Iris pigment epithelial cell (primary cell): Measurements from ENCODE around the gene CCP110.

Experiments used
- DNase-seq: peaks from one replicate; pipeline ENCODE4 v3.0.0-alpha.2; 2011; ENCODE audit warnings: low read depth

The CCP110 gene

DNA sequence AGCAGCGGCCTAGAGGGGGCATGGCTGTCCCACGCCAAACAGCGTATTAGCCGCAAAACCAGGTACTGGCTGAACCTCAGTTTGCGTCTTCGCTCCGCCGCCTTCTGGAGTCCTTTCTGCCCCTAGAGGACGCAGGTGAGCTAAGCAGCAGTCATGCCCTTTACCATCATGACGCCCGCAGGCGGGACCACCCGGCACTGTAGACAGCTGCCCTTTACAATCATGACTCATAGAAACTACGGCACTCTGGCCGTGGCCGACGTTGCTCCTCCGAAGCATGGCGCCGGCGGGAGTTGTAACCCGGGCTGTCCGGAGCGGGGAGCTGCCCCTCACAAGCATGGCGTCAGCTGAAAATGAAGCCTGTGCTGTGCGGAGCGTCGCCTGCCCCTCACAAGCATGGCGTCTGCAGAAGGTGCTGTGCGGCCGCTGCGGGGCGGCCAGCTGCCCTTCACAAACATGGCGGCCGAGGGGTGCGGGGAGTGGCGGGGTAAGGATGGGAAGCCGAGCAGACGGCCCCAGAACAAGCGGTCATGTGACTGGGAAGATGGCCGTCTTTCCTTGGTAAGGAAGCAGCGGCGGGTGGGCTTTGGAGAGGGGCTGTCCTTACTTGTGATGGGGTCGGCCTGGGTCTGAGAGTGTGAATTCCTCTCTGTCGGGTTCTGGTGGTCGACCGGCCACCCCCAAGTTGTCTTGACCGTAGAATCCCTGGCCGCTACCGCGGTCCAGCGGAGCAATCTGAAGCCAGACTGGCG, 31.6 kb downstream of the CCP110 start, which contains the start of gene VPS35L:
VPS35L (plus strand) TSS at position 518 of the 752 bp plus-strand sequence; CDS start at position 545, 27 bp downstream.
- DNase-seq, result peak; percentile 99

DNA sequence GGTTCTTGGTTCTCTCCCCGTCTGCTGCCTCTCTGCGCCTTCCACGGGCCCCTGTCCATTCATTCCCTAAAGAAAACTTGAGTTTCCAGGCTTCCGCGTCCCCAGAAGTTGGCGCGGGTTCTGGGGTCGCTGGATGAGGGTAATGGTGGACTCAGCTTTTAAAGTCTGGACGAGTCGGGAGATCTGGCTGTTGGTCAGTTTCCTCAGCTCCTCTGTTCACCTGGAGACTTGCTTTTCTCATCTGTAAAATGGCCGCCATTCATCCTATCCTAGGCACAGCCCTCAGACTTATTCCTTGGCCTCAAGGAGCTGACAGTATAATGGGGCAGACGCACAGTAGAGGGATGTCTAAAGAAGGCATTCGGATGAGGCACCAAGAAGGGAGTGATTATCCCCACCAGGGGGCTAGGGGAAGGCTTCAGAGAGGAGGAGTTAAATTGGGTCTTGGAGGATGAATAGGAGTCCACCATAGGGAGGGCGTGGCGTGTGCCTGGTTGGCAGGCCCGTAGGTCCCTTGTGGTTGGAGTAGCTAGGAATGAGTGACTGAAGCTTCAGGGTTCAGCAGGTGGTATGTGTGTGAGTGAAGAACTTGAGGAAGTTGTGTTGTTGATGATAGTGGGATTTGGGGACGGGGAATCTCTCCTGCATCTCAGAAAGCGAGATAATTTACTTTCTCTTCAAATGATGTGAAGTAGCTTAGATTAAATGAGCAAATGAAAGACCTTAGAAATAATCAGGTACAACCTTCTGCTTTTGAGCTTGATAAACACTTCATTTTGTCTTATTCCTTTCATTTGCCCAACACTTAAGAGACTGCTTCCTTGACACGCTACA, 32.4 kb downstream of the CCP110 start:
- DNase-seq, result peak; percentile 31

DNA sequence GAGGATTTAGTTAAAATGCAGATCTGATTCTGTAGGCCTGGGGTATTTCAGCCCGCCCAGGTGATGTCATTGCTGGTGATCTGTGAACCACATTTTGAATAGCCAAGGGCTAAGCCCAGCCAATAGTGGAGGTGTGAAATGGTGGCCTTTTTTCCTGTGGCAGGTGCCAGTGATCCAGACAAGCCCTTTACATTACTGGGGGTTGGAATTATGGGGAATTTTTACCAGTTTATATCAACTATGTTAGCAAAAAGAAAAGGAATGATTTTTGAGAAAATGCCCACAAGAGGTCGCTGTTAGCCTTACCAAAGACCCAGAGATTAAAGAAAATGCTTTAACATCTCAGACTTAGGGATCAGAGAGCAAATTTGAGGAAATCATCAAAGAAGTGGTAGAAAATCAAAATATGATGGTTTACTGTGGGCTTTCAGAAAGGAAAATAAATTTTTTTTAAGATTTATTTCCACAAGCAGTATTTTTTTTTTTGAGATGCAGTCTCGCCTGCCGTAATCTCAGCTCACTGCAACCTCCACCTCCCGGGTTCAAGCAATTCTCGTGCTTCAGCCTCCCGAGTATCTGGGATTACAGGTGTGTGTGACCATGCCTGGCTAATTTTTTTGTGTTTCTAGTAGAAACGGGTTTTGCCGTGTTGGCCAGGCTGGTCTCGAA, 35.6 kb downstream of the CCP110 start:
- peak; percentile 67 for DNase-seq

DNA sequence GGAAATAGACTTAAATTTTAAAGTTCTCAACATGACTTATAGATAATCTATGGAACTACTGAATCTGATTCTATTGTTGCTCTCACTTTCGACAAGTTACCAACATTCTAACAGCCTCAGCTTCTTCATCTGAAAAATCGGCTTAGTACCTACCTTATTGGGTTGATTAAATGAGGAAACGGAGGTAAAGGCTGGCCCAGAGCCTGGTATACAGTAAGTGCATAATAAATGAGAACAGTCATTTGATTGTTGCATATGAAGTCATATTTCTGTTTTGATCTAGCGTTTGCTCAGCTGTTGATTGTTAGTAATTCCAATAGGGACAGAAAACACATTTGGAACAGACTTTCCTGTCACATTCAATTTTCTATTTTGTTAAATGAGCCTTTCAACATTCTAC, 36.3 kb downstream of the CCP110 start:
- DNase-seq, result no peak

DNA sequence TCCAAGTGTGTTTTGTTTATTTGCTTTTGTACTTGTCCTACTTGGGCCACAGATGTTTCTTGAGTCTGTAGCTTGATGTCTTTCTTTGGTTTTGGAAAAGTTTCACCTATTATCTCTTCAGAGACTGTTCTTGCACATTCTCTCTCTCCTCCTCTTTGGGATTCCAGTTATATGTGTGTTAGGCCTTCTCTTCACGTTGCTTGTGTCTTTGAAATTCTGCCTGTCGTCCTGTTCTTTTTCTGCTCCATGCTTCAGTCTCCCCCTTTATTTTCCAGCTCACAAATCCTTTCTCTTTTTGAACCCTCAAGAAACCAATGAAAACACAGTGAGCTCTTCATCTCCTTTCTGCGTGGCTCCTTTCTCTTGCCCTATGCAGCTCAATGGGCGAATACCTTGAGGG, 39.6 kb downstream of the CCP110 start:
- DNase-seq, result no peak

DNA sequence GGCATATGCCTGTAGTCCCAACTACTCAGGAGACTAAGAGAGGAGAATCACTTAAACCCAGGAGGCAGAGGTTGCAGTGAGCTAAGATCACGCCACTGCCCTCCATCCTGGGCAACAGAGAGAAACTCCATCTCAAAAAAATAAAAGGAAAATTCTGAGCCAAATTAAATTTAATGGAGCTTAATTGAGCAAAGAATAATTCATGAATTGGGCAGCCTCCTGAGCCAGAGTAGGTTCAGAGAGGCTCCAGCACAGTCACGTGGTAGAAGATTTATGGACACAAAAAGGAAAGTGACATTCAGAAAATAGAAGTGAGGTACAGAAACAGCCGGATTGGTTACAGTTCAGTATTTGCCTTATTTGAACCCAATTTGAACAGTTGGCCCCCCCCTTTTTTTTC, 42.6 kb downstream of the CCP110 start:
- no peak for DNase-seq

DNA sequence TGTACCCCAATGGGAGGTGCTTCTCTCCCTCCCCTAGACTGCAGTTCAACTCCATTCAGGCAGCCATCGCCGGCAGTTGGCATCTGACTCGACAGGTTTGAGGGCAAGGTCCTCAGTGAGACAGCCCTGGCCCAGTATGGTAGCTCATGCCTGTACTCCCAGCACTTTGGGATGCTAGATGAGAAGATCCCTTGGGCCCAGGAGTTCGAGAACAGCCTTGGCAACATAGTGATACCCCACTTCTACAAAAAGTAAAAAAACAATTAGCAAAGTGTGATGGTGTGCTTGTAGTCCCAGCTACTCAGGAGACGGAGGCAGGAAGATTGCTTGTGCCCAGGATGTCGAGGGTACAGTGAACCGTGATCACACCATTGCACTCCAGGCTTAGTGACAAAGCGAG, 43.8 kb downstream of the CCP110 start:
- no peak for DNase-seq

DNA sequence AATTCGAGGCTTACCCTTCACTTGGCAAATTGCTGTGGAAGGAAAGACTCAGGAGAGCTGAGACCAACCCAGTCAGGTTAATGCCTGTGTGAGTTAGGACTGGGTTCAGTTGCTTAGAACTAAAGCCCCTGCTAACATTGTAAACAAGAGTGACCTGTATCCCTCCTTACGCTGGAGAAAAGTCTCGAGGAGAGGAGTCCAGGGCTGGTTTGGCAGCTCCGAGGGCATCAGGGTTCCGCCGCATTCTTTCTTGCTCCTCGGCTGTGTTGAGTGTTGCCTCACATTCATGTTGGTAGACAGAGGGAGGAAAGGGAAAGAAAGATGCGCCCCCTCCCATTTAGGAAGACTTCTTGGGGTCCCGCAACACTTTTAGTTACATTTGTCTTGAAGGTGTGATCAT, 50.3 kb downstream of the CCP110 start:
- no peak for DNase-seq

DNA sequence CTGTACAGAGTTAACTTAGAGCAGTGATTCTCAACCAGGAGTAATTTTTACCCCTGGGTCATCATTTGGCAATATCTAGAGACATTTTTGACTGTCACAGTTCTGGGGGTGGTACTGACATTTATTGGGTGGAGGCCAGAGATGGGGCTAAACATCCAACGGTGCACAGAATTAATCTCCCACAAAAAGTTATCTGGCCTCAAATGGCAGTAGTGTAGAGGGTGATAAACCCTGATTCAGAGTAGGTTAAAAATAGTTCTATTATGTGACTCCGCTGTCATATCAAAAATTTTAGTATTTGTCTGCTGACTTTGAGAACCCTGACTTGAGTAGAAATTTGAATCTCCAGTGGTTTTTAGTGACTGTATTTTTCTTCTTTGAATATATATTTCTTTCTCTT, 50.9 kb downstream of the CCP110 start:
- no peak for DNase-seq

DNA sequence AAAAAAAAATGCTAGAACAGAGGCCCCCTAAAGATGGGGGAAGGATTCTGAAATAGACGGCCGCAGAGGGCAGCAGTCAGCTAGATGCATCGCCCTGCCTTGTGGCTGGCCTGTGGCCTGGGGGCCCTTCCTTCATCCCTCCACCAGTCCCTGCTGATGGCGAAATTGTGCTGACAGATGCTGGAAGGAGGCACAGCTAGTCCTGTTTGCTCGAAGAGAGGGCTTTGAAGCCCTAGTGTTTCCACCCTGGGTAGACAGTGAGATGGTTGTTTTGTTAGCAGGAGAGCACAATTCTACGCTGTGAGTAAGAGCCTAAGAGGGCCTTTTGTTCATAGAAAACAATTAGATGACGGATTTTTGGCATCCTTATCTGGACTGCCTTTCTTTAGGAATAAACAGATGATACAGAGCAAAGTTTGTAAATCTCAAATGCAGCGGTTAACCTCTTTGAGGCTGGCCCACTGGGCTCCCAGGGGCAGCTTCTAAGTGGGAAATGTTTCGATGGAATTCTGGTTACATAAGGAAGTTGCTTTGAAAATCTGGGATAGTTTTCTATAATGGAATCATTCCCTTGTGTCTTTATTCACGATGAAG, 54.7 kb downstream of the CCP110 start:
- no peak for DNase-seq

DNA sequence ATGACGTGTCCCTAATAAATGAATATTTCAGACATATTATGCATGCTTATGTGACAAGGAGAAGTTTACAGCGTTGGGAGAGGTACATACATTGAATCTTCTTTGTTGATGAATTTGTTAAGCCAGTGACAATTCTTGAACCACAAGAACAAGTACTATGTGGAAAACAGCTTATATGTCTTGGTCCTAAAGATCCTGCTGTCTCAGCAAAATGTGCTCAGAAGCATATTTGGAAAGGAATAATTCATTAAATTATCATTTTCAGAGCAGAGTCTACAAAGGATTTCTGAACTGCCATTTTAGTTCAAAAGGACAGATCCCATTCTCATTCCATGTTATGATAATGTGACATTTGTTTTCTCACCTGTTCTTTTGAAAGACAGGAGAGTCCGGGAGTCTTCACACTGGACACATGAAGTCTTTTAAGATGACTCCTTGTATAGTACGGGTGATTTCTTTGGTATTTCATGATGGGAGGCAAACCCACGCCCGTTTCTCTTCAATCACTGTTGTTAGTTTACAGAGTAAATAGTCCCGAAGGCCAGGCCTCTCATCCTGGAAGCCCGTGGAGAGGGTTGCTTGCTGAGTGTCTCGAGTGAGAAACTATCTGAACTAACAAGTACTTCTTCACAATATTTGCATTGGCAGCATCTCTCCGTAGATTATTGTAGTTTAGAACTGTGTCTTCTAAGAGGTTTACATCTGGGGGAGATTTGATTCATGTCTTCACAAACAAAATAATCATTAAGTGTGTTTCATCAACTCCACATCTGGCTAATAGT, 58.5 kb downstream of the CCP110 start:
- no peak for DNase-seq

DNA sequence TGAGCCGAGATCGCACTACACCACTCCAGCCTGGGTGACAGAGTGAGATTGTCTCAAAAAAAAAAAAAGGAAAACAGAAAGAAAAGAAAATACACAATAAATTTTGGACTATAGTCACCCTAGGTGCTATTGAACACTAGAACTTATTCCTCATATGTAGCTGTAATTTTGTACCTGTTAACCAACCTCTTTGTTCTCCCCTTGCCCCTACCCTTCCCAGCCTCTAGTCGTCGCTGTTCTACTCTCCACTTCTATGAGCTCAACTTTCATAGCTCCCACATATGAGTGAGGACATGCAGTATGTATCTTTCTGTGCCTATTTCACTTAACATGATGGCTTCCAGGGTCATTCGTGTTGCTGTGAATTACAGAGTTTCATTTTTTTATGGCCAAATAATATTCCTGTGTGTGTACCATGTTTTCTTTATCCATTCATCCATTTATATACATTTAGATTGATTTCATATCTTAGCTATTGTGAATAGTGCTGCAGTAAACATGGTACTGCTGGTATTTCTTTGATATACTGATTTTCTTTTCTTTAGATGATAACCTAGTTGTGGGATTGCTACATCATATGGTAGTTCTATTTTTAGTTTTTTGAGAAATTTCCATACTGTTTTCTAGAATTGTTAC, 60.0 kb downstream of the CCP110 start:
- DNase-seq, result peak; percentile 69

DNA sequence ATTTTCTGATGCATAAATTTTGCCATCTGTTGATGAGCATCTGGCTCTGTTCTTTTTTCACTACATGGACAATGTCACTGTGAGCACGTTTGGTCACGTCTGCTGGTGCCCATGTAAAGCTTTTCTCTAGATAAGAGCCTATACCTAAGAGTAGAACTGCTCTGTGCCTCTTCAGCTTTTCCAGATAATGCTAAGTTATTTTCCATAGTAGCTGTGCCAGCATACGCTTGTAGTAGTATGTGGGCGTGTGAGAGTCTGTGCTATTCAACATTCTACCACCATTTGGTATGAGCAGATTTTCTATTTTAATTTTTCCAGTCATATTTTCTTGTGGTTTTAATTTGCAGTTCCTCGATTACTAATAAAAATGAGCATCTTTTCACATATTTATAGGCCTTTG, 64.9 kb downstream of the CCP110 start:
- peak; percentile 21 for DNase-seq

DNA sequence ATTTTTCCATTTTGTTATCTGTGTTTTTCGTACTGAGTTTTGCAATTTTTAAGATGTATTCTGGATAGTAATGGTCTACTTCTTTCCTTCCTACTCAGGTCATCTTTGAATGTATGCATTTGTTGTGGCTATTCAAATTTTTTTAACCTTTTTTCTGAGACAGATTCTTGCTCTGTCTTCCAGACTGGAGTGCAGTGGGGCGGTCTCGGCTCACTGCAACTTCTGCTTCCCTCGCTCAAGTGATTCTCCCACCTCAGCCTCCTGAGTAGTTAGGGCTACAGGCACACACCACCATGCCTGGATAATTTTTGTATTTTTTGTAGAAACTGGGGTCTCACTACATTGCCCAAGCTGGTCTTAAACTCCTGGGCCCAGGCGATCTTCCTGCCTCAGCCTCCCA, 65.4 kb downstream of the CCP110 start:
- no peak for DNase-seq

DNA sequence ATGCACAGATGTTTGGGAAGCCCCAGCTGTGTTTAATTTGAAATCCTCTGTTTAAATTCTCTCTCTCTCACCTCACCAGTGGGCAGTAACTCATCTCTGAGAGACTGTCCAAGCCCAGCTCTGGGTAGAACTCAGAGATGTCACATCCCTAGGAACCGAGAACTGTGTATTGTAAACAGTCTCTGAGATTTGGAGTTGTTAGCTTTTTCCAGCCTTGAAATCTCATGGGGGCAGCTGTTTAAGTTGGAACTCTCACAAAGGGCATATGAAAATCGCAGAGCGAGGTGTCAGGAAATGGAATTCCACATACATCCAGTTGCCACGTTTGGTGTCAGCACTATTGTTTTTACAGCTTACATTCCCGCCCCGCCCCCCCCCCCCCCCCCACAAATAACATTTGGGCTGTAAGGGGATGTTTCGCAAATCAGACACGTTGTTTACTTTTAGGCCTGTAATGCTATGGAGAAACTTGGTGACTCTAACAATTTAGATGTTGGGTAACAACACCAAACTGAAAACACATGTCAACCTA, 66.1 kb downstream of the CCP110 start:
- peak; percentile 88 for DNase-seq

DNA sequence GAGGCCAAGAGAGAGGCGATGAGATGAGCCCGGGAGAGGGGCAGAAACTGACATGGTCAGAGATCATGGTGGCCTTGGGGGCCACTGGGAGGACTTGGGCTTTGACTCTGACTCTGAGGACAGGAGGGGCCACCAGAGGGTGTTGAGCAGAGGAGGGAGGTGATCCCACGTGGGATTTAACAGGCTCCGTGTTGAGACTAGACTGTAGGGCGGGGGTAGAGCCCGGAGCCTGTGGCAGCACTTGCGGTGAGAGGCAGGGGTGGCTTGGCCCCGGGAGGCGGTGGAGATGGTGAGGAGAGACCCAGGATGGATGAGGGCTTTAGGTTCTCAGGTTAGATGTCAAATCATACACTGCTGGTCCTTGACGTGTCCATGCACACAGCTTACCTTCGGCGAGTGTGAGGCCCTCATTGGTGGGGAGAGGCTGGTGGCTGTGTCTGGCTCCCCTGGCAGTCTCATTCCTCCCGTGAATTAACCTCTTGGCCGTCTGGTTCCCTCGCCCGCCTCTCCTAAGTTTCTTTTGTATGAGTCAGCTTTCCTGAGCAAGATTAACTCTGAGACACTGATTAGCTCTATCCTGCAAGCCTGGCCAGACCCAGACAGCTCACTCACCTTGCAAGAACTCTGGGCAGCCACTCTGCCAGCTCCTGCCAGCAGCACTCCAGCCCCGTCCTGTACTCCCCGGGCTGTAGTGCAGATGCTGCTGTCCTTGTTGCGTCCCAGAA, 71.5 kb downstream of the CCP110 start:
- peak; percentile 92 for DNase-seq

DNA sequence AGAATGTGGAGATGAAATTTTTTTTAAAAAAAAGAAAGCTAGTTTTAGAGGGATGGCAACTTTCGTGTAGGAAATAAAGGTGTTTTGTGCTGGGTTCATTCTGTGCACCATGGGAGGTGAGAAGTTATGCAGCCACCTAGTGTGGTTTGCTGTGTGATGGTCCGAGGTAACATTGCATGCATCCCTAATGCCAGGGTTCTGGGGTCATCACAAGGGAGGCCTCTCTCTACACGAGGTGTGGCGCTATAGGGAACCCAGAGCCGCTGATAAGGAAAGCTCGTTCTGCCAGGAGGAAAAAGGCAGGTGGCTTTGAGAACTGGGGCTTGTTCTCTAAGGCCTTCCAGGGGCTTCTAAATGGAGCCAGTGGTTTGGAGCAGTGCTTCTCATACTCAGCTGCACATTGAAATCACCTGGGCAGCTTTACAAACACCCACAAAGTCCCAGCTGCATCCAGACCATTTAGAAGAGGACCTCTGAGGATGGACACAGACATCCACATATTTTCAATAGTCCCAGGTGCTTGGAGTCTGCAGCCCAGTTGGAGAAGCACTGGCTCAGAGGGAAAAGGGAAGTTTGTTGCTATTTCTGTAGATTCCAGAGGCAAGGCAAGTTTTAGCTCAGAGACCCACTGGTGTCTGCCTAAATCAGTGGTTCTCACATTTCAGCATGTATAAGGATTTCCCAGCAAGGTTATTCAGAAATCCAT, 75.2 kb downstream of the CCP110 start:
- DNase-seq, result no peak

DNA sequence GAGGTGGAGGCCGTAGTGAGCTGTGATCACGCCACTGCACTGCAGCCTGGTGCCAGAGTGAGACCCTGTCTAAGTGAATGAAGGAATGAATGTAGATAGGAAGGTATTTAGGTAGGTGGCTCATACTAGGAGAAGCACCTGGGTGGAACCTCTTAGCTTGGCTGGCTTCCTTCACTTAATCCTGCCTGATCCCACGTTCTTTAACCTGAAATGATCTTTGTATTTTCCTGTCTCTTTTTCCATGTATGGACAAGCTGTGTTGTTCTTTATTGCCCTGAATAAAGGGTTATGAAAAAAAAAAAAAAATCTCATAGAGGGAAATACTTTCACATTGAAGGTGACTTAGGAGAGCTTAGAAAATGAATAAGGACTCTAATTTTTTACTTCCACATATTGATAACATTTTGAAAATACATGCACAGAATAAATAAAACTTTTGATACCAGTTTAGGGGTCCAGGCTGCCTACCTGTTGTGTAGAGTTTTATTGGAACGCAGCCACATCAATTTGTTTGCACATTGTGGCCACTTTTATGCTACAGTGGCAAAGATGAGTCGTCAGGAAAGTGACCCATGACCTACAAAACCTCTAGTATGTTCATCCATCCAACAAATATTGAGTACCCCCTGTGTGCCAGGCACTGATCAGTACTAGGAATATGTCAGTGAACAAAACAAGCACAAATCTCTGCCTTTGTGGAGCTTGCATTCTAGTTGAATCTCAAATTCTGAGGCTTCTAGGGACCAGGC, 76.4 kb downstream of the CCP110 start:
- DNase-seq, result no peak
